Hepatocyte (in vitro differentiated cells): ENCODE data around the gene TRABD. TPM values are rescaled to one million over a fixed set of nuclear protein-coding genes. Genes with fewer than 3 reads are reported as not detected.

Experiments used
- DNase-seq: peaks from one replicate; pipeline ENCODE4 v3.0.0-alpha.2; 2016; ENCODE audit warnings: low spot score
- H2AFZ ChIP-seq: fragments of 200-600 bp; sonication (generic); 2 replicates; pipeline ENCODE4 v1.6.0; 2016; ENCODE audit warnings: antibody characterized with exemption, mild to moderate bottlenecking
- H3K27ac ChIP-seq: fragments of 200-600 bp; sonication (generic); 2 replicates; pipeline ENCODE4 v1.5.1; 2016; ENCODE audit warnings: mild to moderate bottlenecking
- H3K27me3 ChIP-seq: fragments of 200-600 bp; sonication (generic); 2 replicates; pipeline ENCODE4 v1.6.1; 2016
- H3K36me3 ChIP-seq: fragments of 200-600 bp; sonication (generic); replicated peaks from 2 replicates; pipeline ENCODE4 v1.5.1; 2016; ENCODE audit warnings: low read depth; ENCODE audit not compliant: insufficient read depth
- H3K4me1 ChIP-seq: fragments of 200-600 bp; sonication (generic); 2 replicates; pipeline ENCODE4 v1.5.1; 2016; ENCODE audit warnings: mild to moderate bottlenecking, moderate library complexity; ENCODE audit not compliant: insufficient read depth
- H3K4me2 ChIP-seq: fragments of 200-600 bp; sonication (generic); 2 replicates; pipeline ENCODE4 v1.6.0; 2016
- H3K4me3 ChIP-seq: fragments of 200-600 bp; sonication (generic); 2 replicates; pipeline ENCODE4 v1.5.1; 2016; ENCODE audit warnings: mild to moderate bottlenecking
- H3K79me2 ChIP-seq: fragments of 200-600 bp; sonication (generic); 2 replicates; pipeline ENCODE4 v1.6.0; 2017; ENCODE audit warnings: mild to moderate bottlenecking
- H3K9me2 ChIP-seq: fragments of 200-600 bp; sonication (generic); replicated peaks from 2 replicates; pipeline ENCODE4 v1.6.0; 2017; ENCODE audit warnings: mild to moderate bottlenecking; ENCODE audit not compliant: insufficient read depth
- H3K9me3 ChIP-seq: fragments of 200-600 bp; sonication (generic); 2 replicates; pipeline ENCODE4 v1.5.1; 2016; ENCODE audit warnings: low read depth, mild to moderate bottlenecking
- H4K20me1 ChIP-seq: fragments of 200-600 bp; sonication (generic); 2 replicates; pipeline ENCODE4 v1.6.0; 2016; ENCODE audit warnings: mild to moderate bottlenecking; ENCODE audit not compliant: insufficient read depth, poor library complexity, severe bottlenecking
- EZH2 ChIP-seq: fragments of 200-600 bp; sonication (generic); IDR thresholded peaks from 2 replicates; pipeline ENCODE4 v1.6.1; 2016; ENCODE audit warnings: antibody characterized with exemption, mild to moderate bottlenecking, borderline replicate concordance
- EZH2phosphoT487 ChIP-seq: fragments of 200-600 bp; sonication (generic); IDR thresholded peaks from one replicate; pipeline ENCODE4 v1.6.1; 2018; ENCODE audit warnings: antibody characterized with exemption, mild to moderate bottlenecking, low read depth, moderate library complexity; ENCODE audit not compliant: unreplicated experiment, severe bottlenecking
- WGBS: methylation state at CpG from one replicate; pipeline ENCODE4 v1.1.6; 2016; ENCODE audit warnings: low lambda C conversion rate; ENCODE audit errors: missing lambda C conversion rate; 5-methylcytosine and 5-hydroxymethylcytosine counted together
- polyA plus RNA-seq: library from polyadenylated mRNA; unstranded; fragments of >200 nt; fragmentation: Nextera tagmentation; extraction: Ambion mirVana; gene quantifications from 2 replicates; pipeline ENCODE4 v1.2.1, GENCODE V29; 2016
- total RNA-seq: library from RNA; depleted of rRNA; stranded (reverse); fragments of >200 nt; gene quantifications from 2 replicates; pipeline ENCODE4 v1.2.3, GENCODE V29; 2014
- TF ChIP-seq, protein P1 (sequence below): fragments of 200-600 bp; sonication (generic); IDR thresholded peaks from 2 replicates; pipeline ENCODE4 v1.5.1; 2016; ENCODE audit warnings: antibody characterized with exemption, mild to moderate bottlenecking; ENCODE audit not compliant: poor library complexity

Gene TRABD
- total and polyA plus RNA-seq, 2 experiments from 2014 or later, result 25.9 to 62.3 TPM

DNA sequence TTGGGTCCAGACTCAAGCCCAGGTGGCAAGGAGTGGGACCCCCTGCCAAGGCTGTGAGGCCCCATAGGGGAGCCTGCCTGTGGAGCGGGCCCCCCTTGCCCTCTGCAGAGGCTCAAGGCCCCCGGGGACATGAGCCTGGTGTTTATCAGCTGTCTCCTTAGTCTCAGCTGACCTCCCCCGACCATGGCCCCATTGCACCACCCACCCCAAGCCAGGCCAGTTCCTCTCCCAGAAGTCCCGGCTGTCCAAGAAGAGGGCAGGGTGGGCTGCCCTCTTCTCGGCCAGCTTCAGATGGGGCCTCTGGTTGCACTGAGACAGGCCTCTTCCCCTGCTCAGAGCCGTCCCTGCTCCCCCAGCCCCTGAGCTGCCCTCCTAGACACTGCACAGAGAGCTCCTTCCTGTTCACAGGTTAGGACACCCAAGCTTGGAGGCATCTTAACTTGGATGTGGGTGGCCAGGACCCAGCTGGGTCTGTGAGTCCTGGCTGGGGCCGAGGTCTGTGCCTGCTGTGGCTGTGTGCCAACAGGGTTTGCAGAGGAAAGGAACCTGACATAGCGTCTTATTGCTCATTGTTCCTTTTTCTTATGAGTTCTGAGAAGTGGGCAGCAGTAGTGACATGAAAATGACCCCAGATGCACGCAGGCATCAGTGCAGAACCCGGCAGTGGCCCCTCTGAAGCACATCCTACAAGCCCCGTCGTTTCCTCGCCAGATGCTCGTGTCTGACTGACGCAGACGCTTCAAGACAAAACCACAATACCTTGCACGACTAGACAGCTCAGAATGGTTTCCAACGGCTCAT is 5.4 kb downstream of the TRABD start:
- peaks cover 57% of the 10 kb centered on the region for H3K79me2 ChIP-seq
- H3K27ac ChIP-seq, result peak overlapping the region; percentile 92
- no peaks in the 10 kb centered on the region for H3K36me3 ChIP-seq
- peaks cover 43% of the 10 kb centered on the region for H3K4me1 ChIP-seq
- H3K4me3 ChIP-seq, result no peak overlapping the region
- no peaks in the 10 kb centered on the region for H3K9me2 ChIP-seq
- DNase-seq, result no peak
- TF ChIP-seq EZH2, result no peak
- TF ChIP-seq EZH2phosphoT487, result no peak
- TF ChIP-seq, protein P1, sequence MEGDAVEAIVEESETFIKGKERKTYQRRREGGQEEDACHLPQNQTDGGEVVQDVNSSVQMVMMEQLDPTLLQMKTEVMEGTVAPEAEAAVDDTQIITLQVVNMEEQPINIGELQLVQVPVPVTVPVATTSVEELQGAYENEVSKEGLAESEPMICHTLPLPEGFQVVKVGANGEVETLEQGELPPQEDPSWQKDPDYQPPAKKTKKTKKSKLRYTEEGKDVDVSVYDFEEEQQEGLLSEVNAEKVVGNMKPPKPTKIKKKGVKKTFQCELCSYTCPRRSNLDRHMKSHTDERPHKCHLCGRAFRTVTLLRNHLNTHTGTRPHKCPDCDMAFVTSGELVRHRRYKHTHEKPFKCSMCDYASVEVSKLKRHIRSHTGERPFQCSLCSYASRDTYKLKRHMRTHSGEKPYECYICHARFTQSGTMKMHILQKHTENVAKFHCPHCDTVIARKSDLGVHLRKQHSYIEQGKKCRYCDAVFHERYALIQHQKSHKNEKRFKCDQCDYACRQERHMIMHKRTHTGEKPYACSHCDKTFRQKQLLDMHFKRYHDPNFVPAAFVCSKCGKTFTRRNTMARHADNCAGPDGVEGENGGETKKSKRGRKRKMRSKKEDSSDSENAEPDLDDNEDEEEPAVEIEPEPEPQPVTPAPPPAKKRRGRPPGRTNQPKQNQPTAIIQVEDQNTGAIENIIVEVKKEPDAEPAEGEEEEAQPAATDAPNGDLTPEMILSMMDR, result no peak
- no peaks in the 10 kb centered on the region for H4K20me1 ChIP-seq
- H2AFZ ChIP-seq, result no peak overlapping the region
- H3K9me3 ChIP-seq, result no peaks in the 10 kb centered on the region
- H3K4me2 ChIP-seq, result peak overlapping the region; percentile 80
- H3K27me3 ChIP-seq, result no peaks in the 10 kb centered on the region
- WGBS, result 69% methylated on average over 18 of the region's 18 CpGs

DNA sequence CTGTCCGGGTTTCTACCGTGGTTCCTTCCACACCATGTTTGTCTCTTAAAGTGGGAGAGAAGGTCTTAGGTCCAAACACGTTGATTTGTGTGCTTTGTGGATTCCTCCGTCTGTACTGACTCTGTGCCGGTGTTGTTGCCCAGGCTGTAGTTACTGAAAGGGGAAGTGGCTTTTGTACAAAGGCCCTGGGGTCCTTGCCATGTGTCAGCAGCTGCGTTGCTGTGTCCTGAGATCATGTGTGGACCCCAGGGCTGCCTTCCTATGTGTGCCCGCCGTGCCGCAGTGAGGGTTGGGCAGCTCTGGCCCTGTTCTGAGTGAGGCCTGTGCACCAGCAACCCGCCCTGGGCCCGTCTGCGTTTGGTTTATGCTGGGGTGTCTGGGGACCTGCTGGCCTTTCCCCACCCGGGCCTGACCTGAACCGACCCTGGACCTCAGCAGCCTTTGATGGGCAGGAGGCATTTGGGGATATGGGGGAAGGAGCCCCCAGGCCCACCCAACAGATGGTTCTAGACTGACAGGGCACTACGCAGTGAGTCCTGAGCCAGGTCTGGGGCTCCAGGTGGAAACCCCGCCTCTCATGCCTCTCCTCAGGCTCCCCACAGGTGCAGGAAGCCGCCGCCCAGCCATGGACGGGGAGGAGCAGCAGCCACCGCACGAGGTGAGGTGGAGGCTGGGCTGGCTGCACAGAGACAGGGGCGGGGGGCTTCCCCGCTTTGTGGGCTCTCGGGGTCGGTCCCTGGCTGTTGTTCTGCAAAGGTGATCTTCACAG is 6.9 kb downstream of the TRABD start:
- peaks cover 42% of the 10 kb centered on the region for H3K79me2 ChIP-seq
- H3K4me3 ChIP-seq, result no peak overlapping the region
- peaks cover 34% of the 10 kb centered on the region for H3K4me1 ChIP-seq

DNA sequence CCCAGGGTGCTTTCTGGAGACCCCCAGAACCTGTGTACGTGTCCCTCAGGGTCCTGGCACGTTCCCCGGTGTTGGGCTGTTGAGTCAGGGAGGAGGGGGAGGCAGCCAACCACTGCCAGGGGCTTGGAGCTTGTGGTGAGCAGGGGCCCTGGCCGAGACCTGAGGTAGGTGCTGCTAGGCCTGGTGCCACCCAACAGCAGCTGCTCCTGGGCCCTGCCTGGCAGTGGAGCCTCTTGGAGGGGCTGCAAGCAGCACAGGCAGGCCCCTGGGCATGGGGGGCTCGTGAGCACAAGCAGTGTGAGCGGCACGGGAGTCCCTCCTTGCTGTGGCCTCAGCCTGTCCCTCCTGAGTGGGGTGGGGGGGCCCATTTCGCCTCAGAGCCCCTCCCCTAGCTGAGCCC is 7.9 kb downstream of the TRABD start:
- no peak for DNase-seq
- H3K36me3 ChIP-seq, result no peaks in the 10 kb centered on the region
- H3K9me3 ChIP-seq, result no peaks in the 10 kb centered on the region
- 100% methylated on average over 5 of the region's 8 CpGs for WGBS
- H4K20me1 ChIP-seq, result no peaks in the 10 kb centered on the region
- H2AFZ ChIP-seq, result no peak overlapping the region
- H3K4me1 ChIP-seq, result peaks cover 34% of the 10 kb centered on the region
- H3K4me3 ChIP-seq, result no peak overlapping the region
- no peak overlapping the region for H3K27ac ChIP-seq
- H3K27me3 ChIP-seq, result no peaks in the 10 kb centered on the region
- no peak overlapping the region for H3K4me2 ChIP-seq
- peaks cover 32% of the 10 kb centered on the region for H3K79me2 ChIP-seq
- no peaks in the 10 kb centered on the region for H3K9me2 ChIP-seq
- TF ChIP-seq EZH2 (no peak), EZH2phosphoT487 (no peak)
- TF ChIP-seq, protein P1, result no peak

More for the DNA sequence above, 6.9 kb downstream of the TRABD start:
- DNase-seq, result no peak
- H3K27ac ChIP-seq, result no peak overlapping the region
- H3K4me2 ChIP-seq, result no peak overlapping the region
- no peaks in the 10 kb centered on the region for H3K36me3 ChIP-seq
- TF ChIP-seq, protein P1, result no peak
- TF ChIP-seq EZH2phosphoT487, result no peak
- no peak for TF ChIP-seq EZH2
- H3K9me2 ChIP-seq, result no peaks in the 10 kb centered on the region
- no peaks in the 10 kb centered on the region for H4K20me1 ChIP-seq
- H2AFZ ChIP-seq, result no peak overlapping the region
- H3K9me3 ChIP-seq, result no peaks in the 10 kb centered on the region
- H3K27me3 ChIP-seq, result no peaks in the 10 kb centered on the region
- WGBS, result 87% methylated on average over 25 of the region's 25 CpGs
